ENCODE results near the gene KCTD13. TPM values are rescaled to one million over a fixed set of nuclear protein-coding genes. Genes with fewer than 3 reads are reported as not detected.

Gene KCTD13
- total RNA-seq, 1 experiment from 2014 or later, result 18.5 TPM

DNA sequence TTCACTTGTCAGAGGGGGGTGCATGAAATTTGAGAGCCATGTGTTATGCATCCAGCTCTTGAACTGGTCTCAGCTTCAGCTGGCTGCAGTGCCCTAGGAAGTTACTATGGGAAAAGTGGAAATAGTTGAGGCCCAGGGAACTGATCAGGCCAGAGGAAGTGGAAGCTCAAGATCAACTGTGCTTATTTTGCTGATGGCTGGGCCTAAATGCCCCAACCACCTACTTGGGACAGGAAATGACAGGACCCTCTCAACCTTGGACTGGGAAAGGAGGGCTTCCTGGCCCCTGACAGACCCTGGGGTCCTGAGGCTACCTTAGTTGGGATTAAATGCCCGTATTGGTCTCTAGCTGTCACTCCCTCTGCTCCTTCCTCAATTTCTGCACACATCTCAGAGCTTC, 46.5 kb upstream of the KCTD13 start:
- Mint-ChIP-seq H3K9me3 (peaks cover 17% of the 10 kb centered on the region), H3K27me3 (ENCODE audit: low read depth) (peaks cover 21% of the 10 kb centered on the region), H3K4me3 (no peak overlapping the region), H3K4me1 (peaks cover 27% of the 10 kb centered on the region), H3K36me3 (peaks cover 42% of the 10 kb centered on the region), H3K27ac (no peak overlapping the region)
- ChIA-PET CTCF (interaction anchor here (1.2 to 5.5 kb wide), 5 partner anchors 10 to 165 kb away, joined by 3 to 36 read pairs (median 12); partner anchors contain the start of genes ASPHD1, SEZ6L2, TLCD3B and TMEM219), POLR2A (interaction anchor here (1.3 kb wide), 1 partner anchor 11 kb away, joined by 17 read pairs; the partner anchor contains the start of gene TMEM219)
- no peak for TF ChIP-seq NFYB (CRISPR knock-in tag; conservative IDR thresholded peaks at IDR 0.05; ENCODE audit: low read depth)
- TF ChIP-seq, protein P1, sequence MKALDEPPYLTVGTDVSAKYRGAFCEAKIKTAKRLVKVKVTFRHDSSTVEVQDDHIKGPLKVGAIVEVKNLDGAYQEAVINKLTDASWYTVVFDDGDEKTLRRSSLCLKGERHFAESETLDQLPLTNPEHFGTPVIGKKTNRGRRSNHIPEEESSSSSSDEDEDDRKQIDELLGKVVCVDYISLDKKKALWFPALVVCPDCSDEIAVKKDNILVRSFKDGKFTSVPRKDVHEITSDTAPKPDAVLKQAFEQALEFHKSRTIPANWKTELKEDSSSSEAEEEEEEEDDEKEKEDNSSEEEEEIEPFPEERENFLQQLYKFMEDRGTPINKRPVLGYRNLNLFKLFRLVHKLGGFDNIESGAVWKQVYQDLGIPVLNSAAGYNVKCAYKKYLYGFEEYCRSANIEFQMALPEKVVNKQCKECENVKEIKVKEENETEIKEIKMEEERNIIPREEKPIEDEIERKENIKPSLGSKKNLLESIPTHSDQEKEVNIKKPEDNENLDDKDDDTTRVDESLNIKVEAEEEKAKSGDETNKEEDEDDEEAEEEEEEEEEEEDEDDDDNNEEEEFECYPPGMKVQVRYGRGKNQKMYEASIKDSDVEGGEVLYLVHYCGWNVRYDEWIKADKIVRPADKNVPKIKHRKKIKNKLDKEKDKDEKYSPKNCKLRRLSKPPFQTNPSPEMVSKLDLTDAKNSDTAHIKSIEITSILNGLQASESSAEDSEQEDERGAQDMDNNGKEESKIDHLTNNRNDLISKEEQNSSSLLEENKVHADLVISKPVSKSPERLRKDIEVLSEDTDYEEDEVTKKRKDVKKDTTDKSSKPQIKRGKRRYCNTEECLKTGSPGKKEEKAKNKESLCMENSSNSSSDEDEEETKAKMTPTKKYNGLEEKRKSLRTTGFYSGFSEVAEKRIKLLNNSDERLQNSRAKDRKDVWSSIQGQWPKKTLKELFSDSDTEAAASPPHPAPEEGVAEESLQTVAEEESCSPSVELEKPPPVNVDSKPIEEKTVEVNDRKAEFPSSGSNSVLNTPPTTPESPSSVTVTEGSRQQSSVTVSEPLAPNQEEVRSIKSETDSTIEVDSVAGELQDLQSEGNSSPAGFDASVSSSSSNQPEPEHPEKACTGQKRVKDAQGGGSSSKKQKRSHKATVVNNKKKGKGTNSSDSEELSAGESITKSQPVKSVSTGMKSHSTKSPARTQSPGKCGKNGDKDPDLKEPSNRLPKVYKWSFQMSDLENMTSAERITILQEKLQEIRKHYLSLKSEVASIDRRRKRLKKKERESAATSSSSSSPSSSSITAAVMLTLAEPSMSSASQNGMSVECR (CRISPR knock-in tag; IDR thresholded peaks at IDR 0.05; ENCODE audit: borderline replicate concordance), result no peak
- no peak for TF ChIP-seq GTF2I (CRISPR knock-in tag; conservative IDR thresholded peaks at IDR 0.05)
- TF ChIP-seq, protein P2, sequence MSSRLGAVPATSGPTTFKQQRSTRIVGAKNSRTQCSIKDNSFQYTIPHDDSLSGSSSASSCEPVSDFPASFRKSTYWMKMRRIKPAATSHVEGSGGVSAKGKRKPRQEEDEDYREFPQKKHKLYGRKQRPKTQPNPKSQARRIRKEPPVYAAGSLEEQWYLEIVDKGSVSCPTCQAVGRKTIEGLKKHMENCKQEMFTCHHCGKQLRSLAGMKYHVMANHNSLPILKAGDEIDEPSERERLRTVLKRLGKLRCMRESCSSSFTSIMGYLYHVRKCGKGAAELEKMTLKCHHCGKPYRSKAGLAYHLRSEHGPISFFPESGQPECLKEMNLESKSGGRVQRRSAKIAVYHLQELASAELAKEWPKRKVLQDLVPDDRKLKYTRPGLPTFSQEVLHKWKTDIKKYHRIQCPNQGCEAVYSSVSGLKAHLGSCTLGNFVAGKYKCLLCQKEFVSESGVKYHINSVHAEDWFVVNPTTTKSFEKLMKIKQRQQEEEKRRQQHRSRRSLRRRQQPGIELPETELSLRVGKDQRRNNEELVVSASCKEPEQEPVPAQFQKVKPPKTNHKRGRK (CRISPR knock-in tag; IDR thresholded peaks at IDR 0.05; ENCODE audit: borderline replicate concordance), result no peak
- TF ChIP-seq, protein P3, sequence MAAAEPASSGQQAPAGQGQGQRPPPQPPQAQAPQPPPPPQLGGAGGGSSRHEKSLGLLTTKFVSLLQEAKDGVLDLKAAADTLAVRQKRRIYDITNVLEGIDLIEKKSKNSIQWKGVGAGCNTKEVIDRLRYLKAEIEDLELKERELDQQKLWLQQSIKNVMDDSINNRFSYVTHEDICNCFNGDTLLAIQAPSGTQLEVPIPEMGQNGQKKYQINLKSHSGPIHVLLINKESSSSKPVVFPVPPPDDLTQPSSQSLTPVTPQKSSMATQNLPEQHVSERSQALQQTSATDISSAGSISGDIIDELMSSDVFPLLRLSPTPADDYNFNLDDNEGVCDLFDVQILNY (CRISPR knock-in tag; IDR thresholded peaks at IDR 0.05), result no peak
- no peak for TF ChIP-seq NFE2L1 (CRISPR knock-in tag; IDR thresholded peaks at IDR 0.05)
- TF ChIP-seq PRDM15 (CRISPR knock-in tag; IDR thresholded peaks at IDR 0.05), result no peak
- TF ChIP-seq, protein P4, sequence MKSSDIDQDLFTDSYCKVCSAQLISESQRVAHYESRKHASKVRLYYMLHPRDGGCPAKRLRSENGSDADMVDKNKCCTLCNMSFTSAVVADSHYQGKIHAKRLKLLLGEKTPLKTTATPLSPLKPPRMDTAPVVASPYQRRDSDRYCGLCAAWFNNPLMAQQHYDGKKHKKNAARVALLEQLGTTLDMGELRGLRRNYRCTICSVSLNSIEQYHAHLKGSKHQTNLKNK (CRISPR knock-in tag; IDR thresholded peaks at IDR 0.05), result no peak
- no peak for TF ChIP-seq IRF2 (CRISPR knock-in tag; IDR thresholded peaks at IDR 0.05; ENCODE audit: borderline replicate concordance, low read depth)
- TF ChIP-seq ATF6 (CRISPR knock-in tag; IDR thresholded peaks at IDR 0.05), result no peak
- TF ChIP-seq PRRX2 (CRISPR knock-in tag; IDR thresholded peaks at IDR 0.05), result no peak
- TF ChIP-seq ZNF317 (CRISPR knock-in tag; IDR thresholded peaks at IDR 0.05; ENCODE audit: borderline replicate concordance, low read depth), result no peak
- no peak for TF ChIP-seq RORB (CRISPR knock-in tag; IDR thresholded peaks at IDR 0.05)
- no peak for TF ChIP-seq ZNF263 (CRISPR knock-in tag; IDR thresholded peaks at IDR 0.05; ENCODE audit: low read depth)
- TF ChIP-seq TEAD1 (CRISPR knock-in tag; IDR thresholded peaks at IDR 0.05), result no peak
- TF ChIP-seq ZNF396 (CRISPR knock-in tag; IDR thresholded peaks at IDR 0.05; ENCODE audit: borderline replicate concordance), result no peak
- DNase-seq (ENCODE audit: low spot score), result no peak
- no peak for ATAC-seq

Data from WTC11 (cell line).